Measurements from ENCODE around the gene OR2W1.

The OR2W1 gene, protein sequence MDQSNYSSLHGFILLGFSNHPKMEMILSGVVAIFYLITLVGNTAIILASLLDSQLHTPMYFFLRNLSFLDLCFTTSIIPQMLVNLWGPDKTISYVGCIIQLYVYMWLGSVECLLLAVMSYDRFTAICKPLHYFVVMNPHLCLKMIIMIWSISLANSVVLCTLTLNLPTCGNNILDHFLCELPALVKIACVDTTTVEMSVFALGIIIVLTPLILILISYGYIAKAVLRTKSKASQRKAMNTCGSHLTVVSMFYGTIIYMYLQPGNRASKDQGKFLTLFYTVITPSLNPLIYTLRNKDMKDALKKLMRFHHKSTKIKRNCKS

GRCh38 chr6:29045075-29045474 is at the start of gene OR2W1:
Gene OR2W1 (minus strand): TSS chr6:29045175. CDS start chr6:29045175, 0 bp downstream.
- no peak for DNase-seq

GRCh38 chr6:29092957-29093356 is 48.0 kb upstream of the OR2W1 start:
- no peak for DNase-seq

DNA sequence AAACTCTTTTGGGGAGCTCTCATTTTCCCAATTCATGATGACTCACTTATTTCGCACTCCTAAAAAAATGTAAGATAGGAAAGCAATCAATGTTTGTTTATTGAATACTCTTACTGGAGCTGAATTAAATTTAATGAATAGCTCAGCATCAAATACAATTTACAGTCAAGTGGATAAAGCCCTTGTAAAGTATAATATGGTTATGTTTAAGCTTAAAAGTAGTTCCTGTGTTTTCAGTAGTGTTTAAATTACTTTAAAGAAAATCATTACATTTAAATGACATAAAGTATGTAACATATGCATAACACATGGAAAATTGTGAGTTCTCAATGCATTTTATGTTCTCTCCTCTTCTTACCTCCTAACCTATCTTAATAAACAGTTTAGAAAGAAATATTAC is 42.2 kb upstream of the OR2W1 start, which contains the start of gene OR2B3:
Gene OR2B3, minus strand, starts transcription at position 101 of the 400 bp plus-strand sequence. Its CDS starts 65 bp downstream, at position 36.
- no peak for DNase-seq

DNA sequence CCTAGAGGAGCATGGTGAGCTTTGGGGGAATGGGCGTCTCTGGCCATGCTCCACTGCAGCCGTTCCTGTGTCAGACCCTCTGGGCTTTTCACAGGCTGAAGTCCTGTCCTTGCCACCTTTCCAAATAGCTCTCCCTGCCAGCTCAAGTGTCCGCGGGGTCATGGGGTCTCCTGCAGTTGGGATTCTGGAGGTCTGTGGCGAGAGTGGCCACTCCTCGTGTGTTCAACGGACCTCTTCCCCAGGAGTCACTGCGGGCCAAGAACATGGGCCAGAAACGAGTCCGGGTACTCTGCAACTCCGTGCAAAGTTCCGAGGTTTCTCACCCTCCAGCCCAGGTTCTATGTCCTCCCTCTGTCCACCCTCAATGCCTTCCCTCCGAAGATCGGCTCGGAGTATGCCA is 37.5 kb upstream of the OR2W1 start:
- DNase-seq, result no peak

- DNase-seq, result no peak
Observed at GRCh38 chr6:29081312-29081711, 36.3 kb upstream of the OR2W1 start.

DNA sequence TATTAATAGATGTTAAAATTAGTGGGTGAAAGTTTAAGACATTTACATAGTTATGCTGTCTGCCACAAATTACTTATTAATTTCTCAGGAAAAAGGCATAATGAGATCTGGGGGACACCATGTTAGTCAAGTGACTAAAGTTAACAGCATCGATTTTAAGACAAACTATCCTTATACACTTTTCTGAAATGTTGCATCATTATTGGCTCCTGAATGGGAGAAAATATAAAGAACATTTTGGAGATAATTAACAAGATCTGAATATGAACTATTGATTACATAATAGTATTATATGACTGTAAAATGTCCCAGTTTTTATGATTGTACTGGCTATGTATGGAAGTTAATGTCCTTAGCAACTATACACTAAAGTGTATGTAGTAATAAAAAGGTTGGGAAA is 34.2 kb upstream of the OR2W1 start:
- no peak for DNase-seq

DNA sequence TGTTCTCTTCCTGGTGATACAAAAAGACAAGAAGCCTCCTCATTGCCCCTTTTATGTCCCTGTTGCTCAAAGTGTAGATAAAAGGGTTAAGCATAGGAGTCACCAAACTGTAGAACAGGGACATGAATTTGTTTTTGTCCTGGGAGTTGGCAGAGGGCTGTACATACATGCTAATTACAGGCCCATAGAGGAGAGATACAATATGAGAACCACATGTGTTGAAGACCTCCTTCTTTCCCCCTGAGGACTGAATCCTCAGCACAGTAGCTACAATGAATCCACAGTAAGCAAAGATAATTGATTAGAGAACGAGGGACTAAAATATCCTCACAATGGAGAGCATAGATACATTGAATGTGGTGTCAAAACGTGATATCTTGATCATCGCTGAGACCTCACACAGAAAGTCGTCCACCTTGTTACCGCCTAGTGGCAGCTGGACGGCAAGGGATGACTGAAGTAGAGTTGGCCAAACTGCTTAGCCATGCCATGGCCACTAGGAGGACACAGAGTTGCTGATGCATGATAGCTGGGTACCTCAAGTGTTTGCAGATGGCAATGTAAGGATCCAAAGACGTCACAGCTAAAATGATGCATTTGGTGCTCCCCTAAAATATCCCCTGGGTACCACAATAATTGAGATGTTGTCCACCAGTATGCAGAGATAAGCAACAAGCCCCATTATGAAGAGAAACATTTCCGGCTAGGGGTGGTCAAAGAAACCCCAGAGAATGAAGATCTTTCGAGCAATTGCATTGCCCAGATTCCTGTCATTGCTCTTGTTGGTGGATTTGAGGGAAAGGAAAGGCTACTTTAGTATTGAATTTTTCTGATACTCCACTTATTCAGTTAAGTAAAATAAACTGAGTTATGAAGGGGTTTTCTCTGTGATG is 27.1 kb upstream of the OR2W1 start:
- DNase-seq, result no peak

DNA sequence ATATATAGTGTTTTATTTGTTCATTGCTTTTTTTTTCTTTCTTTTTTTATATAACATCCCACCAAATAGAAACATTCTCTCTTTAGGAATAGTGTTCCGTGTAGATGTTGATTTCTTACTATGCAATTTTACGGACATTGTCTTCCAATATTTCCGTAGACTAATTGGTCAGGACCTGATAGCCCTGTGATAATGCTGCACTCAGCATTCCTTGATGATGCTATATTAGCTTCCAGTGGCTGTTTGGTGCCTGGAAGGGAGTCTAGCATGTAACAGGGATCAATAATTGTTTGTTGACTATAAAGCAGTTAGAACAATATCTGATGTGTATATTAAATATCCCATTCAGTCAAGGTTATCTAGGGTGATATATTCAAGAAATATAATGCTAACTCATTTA is 6.7 kb upstream of the OR2W1 start:
- no peak for DNase-seq

DNA sequence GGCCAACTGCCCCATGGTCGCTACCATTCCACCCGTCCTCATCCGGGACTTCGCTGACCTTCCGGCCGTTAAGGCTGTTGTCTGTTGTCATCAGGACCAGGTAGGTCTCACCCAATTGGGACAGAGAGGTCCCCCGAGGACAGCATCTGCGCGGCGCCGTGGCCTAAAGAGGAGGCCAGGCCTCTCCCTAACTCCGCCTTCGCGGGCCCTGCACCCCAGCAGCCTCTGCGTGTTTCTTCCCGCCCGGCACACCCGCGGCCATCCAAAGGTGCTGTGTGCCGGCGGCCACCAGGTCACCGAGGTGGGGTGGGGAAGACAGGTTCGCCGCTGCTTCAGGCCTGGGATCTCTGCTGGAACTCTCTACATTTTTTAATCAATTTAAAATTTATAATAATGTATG is 9.0 kb downstream of the OR2W1 start:
- DNase-seq, result no peak

DNA sequence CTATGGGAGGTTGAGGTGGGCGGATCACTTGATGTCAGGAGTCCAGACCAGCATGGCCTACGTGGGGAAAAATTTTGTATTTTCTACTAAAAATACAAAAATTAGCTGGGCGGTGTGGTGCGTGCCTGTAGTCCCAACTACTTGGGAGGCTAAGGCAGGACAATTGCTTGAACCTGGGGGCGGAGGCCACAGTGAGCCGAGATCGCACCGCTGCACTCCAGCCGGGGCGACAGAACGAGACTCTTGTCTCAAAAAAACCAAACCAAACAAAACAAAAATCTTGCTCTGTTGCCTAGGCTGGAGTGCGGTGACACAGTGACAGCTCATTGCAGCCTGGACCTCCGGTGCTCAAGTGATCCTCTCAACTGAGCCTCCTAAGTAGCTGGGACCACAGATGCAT is 16.2 kb downstream of the OR2W1 start:
- no peak for DNase-seq

- no peak for DNase-seq
Observed at GRCh38 chr6:29025927-29026585, 18.9 kb downstream of the OR2W1 start.

DNA sequence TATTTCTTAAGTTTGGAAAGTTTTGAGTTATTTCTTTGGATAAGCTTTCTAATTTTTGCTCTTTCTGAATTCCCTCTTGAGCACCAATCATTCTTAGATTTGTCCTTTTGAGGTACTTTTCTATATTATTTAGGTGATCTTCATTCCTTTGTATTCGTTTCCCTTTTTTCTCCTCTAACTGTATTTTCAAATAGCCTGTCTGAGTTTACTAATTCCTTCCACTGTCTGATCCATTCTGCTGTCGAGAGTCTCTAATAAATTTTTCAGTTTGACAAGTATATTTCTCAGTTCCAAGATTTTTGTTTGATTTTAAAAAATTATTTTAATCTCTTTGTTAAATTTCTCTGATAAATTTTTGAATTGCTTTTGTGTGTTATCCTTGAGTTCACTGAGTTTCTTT is 23.5 kb downstream of the OR2W1 start:
- no peak for DNase-seq

GRCh38 chr6:29019629-29020028 is 25.3 kb downstream of the OR2W1 start:
- DNase-seq, result no peak

DNA sequence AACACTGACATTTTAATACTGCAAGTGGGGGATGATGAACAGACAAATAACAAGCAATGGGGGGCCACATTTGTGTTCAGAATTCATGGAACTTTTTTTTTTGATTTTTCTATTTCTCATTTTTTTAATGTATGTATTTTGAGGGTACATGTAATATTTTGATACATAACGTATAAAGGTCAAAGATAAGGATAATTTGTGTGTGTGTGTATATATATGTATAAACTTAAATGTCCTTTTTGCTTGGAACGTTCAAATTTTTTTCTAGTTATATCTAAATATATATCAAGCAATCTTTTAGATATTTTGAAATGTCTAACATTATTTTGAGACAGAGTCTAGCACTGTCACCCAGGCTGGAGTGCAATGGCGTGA is 27.6 kb downstream of the OR2W1 start:
- DNase-seq, result no peak

GRCh38 chr6:29016559-29017427 is 28.2 kb downstream of the OR2W1 start:
- peak; percentile 2 for DNase-seq

- DNase-seq, result no peak
Observed at GRCh38 chr6:29014729-29015608, 30.0 kb downstream of the OR2W1 start.

- no peak for DNase-seq
Observed at GRCh38 chr6:29011276-29011734, 33.7 kb downstream of the OR2W1 start.

- no peak for DNase-seq
Observed at GRCh38 chr6:29009358-29009757, 35.6 kb downstream of the OR2W1 start.

- DNase-seq, result no peak
Observed at GRCh38 chr6:29008089-29008488, 36.9 kb downstream of the OR2W1 start.

DNA sequence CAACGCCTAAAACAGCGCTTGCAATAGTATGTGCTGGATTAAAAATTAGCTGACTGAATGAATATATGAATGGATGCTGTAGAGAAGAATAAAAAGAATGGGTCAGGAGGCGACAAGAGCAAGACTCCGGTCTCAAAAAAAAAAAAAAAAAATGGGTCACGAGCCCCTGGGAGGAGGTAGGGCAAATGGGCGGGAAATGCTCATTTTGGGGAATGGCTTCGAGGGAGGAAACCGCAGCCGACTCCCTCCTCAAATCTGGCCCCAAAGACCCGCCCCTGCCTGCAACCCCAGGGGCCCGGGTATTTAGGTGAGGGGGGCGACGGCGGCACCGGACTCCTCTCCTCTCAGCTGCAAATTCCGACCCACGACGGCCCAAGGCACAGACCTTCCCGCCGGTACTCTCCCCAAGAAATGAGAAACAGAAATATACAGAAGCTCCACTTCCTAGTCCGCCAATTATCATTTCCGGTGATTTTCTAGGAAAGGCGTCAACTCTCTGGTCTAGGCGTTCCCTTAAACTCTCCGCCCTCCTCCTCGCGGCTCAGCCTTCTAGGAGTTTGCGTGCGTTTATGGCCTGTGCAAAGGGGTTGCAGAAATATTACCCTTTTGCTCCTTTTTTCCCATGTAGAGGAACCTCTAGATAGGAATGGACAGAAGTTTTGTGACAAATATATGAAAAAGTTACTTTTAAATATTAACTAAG is 39.6 kb downstream of the OR2W1 start, which contains the start of gene ZNF311:
Gene ZNF311, minus strand, starts transcription at position 133 of the 703 bp plus-strand sequence. CDS start 1,361 bp downstream, outside the sequence.
- no peak for DNase-seq
